ENCODE data around the gene INO80D.
"Not testable (repeated sequence)": the region's sequence is repeated elsewhere in the genome, so short reads cannot be mapped to it uniquely, and the experiment has no call there.

Gene INO80D

GRCh38 chr2:206108713-206109112 is 22.7 kb upstream of the INO80D start:
- H2BK15ac ChIP-seq (ENCODE audit: low read depth, poor library complexity, severe bottlenecking) = no peak overlapping the region
- DNase-seq = no peak
- H3K36me3 ChIP-seq (ENCODE audit: control insufficient read depth in 1 of 2, insufficient read depth in 2 of 2, low read depth in 1 of 2, low read length in 2 of 2) = peaks cover 0 to 3% of the 10 kb centered on the region in 2 experiments
- H3K18ac ChIP-seq (ENCODE audit: low read depth in 1 of 2, low read length in 2 of 2) = no peak overlapping the region
- no peak overlapping the region for H3K23ac ChIP-seq (ENCODE audit: low read length in 2 of 2)
- H3K9ac ChIP-seq (ENCODE audit: low read length) = no peak overlapping the region
- H2BK120ac ChIP-seq (ENCODE audit: low read depth, low read length) = no peak overlapping the region
- H2AFZ ChIP-seq (ENCODE audit: low read depth, low read length) = no peak overlapping the region
- H2AK5ac ChIP-seq (ENCODE audit: low read length, severe bottlenecking) = no peak overlapping the region
- H4K8ac ChIP-seq (ENCODE audit: low read length) = no peak overlapping the region
- no peak overlapping the region for H3K4ac ChIP-seq (ENCODE audit: low read depth in 1 of 2, low read length in 2 of 2)
- no peak overlapping the region for H3K27ac ChIP-seq (ENCODE audit: low read length, poor library complexity, severe bottlenecking)
- H3K79me1 ChIP-seq (replicated peaks; ENCODE audit: low read length, poor library complexity, severe bottlenecking) = no peaks in the 10 kb centered on the region
- no peak overlapping the region for H4K91ac ChIP-seq (ENCODE audit: low read length)
- 91% methylated on average over 6 of the region's 7 CpGs for WGBS
- H3K14ac ChIP-seq (ENCODE audit: low read length in 2 of 2) = no peak overlapping the region
- H2BK5ac ChIP-seq (ENCODE audit: low read depth, low read length, poor library complexity, severe bottlenecking) = no peak overlapping the region
- no peak overlapping the region for H3K4me2 ChIP-seq (ENCODE audit: low read length, poor library complexity, severe bottlenecking)
- H3K4me3 ChIP-seq (ENCODE audit: insufficient read depth in 1 of 2, low read depth in 1 of 2, low read length in 2 of 2) = no peak overlapping the region
- H3K27me3 ChIP-seq (ENCODE audit: control insufficient read depth in 1 of 2, insufficient read depth in 1 of 2, low read length in 2 of 2) = no peaks in the 10 kb centered on the region
- peaks cover 6% of the 10 kb centered on the region for H3K4me1 ChIP-seq (ENCODE audit: control insufficient read depth, insufficient read depth, low read depth, low read length)
- no peak overlapping the region for H2BK12ac ChIP-seq (ENCODE audit: low read length in 2 of 2)
- H3K9me3 ChIP-seq (ENCODE audit: control insufficient read depth, low read length) = peaks cover 3% of the 10 kb centered on the region

- Histone ChIP-seq H3K4me3 (ENCODE audit: insufficient read depth in 1 of 2, low read depth in 1 of 2, low read length in 2 of 2) (no peak overlapping the region), H3K9me3 (ENCODE audit: control insufficient read depth, low read length) (no peaks in the 10 kb centered on the region), H4K8ac (ENCODE audit: low read length) (no peak overlapping the region), H3K18ac (ENCODE audit: low read depth in 1 of 2, low read length in 2 of 2) (no peak overlapping the region), H3K4me2 (ENCODE audit: low read length, poor library complexity, severe bottlenecking) (no peak overlapping the region), H4K91ac (ENCODE audit: low read length) (no peak overlapping the region), H2BK120ac (ENCODE audit: low read depth, low read length) (no peak overlapping the region), H3K9ac (ENCODE audit: low read length) (no peak overlapping the region), H3K27me3 (ENCODE audit: control insufficient read depth in 1 of 2, insufficient read depth in 1 of 2, low read length in 2 of 2) (no peaks in the 10 kb centered on the region), H3K36me3 (ENCODE audit: control insufficient read depth in 1 of 2, insufficient read depth in 2 of 2, low read depth in 1 of 2, low read length in 2 of 2) (no peaks in the 10 kb centered on the region), H2AK5ac (ENCODE audit: low read length, severe bottlenecking) (no peak overlapping the region), H2BK12ac (ENCODE audit: low read length in 2 of 2) (no peak overlapping the region), H3K4ac (ENCODE audit: low read depth in 1 of 2, low read length in 2 of 2) (no peak overlapping the region), H3K14ac (ENCODE audit: low read length in 2 of 2) (no peak overlapping the region), H3K23ac (ENCODE audit: low read length in 2 of 2) (no peak overlapping the region), H3K27ac (ENCODE audit: low read length, poor library complexity, severe bottlenecking) (peak overlapping the region; percentile 54), H2AFZ (ENCODE audit: low read depth, low read length) (no peak overlapping the region), H2BK5ac (ENCODE audit: low read depth, low read length, poor library complexity, severe bottlenecking) (no peak overlapping the region), H2BK15ac (ENCODE audit: low read depth, poor library complexity, severe bottlenecking) (no peak overlapping the region), H3K4me1 (ENCODE audit: control insufficient read depth, insufficient read depth, low read depth, low read length) (peaks cover 6% of the 10 kb centered on the region), H3K79me1 (replicated peaks; ENCODE audit: low read length, poor library complexity, severe bottlenecking) (no peaks in the 10 kb centered on the region)
- no peak for DNase-seq
- 98% methylated on average over 5 of the region's 5 CpGs for WGBS
Measured at GRCh38 chr2:206105541-206105940, 19.6 kb upstream of the INO80D start.

GRCh38 chr2:206105038-206105437 is 19.1 kb upstream of the INO80D start:
- H2BK120ac ChIP-seq (ENCODE audit: low read depth, low read length) = no peak overlapping the region
- no peak overlapping the region for H2BK15ac ChIP-seq (ENCODE audit: low read depth, poor library complexity, severe bottlenecking)
- no peak overlapping the region for H4K91ac ChIP-seq (ENCODE audit: low read length)
- H2BK5ac ChIP-seq (ENCODE audit: low read depth, low read length, poor library complexity, severe bottlenecking) = no peak overlapping the region
- peak overlapping the region; percentile 41 for H3K27ac ChIP-seq (ENCODE audit: low read length, poor library complexity, severe bottlenecking)
- peak overlapping the region; percentile 41 for H4K8ac ChIP-seq (ENCODE audit: low read length)
- no peak overlapping the region for H3K14ac ChIP-seq (ENCODE audit: low read length in 2 of 2)
- H3K4me1 ChIP-seq (ENCODE audit: control insufficient read depth, insufficient read depth, low read depth, low read length) = peaks cover 6% of the 10 kb centered on the region
- no peak for DNase-seq
- H3K18ac ChIP-seq (ENCODE audit: low read depth in 1 of 2, low read length in 2 of 2) = no peak overlapping the region
- no peaks in the 10 kb centered on the region for H3K9me3 ChIP-seq (ENCODE audit: control insufficient read depth, low read length)
- no peak overlapping the region for H3K23ac ChIP-seq (ENCODE audit: low read length in 2 of 2)
- no peak overlapping the region for H2AFZ ChIP-seq (ENCODE audit: low read depth, low read length)
- no peak overlapping the region for H3K4me2 ChIP-seq (ENCODE audit: low read length, poor library complexity, severe bottlenecking)
- H2AK5ac ChIP-seq (ENCODE audit: low read length, severe bottlenecking) = no peak overlapping the region
- WGBS = 98% methylated on average over 4 of the region's 4 CpGs
- H3K4me3 ChIP-seq (ENCODE audit: insufficient read depth in 1 of 2, low read depth in 1 of 2, low read length in 2 of 2) = no peak overlapping the region
- no peak overlapping the region for H2BK12ac ChIP-seq (ENCODE audit: low read length in 2 of 2)
- H3K4ac ChIP-seq (ENCODE audit: low read depth in 1 of 2, low read length in 2 of 2) = no peak overlapping the region
- no peaks in the 10 kb centered on the region for H3K79me1 ChIP-seq (replicated peaks; ENCODE audit: low read length, poor library complexity, severe bottlenecking)
- no peaks in the 10 kb centered on the region for H3K36me3 ChIP-seq (ENCODE audit: control insufficient read depth in 1 of 2, insufficient read depth in 2 of 2, low read depth in 1 of 2, low read length in 2 of 2)
- H3K27me3 ChIP-seq (ENCODE audit: control insufficient read depth in 1 of 2, insufficient read depth in 1 of 2, low read length in 2 of 2) = no peaks in the 10 kb centered on the region
- no peak overlapping the region for H3K9ac ChIP-seq (ENCODE audit: low read length)

DNA sequence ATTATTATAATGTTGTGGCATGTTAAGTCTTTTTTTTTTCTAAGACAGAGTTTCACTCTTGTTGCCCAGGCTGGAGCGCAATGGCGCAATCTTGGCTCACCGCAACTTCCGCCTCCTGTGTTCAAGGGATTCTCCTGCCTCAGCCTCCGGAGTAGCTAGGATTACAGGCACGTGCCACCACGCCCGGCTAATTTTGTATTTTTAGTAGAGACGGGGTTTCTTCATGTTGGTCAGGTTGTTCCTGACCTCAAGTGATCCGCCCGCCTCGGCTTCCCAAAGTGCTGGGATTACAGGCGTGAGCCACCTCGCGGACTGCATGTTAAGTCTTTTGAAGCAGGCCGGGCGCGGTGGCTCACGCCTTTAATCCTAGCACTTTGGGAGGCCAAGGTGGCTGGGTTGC is 12.9 kb upstream of the INO80D start:
- H3K4me1 ChIP-seq (ENCODE audit: control insufficient read depth, insufficient read depth, low read depth, low read length); H3K27me3 ChIP-seq (ENCODE audit: control insufficient read depth in 1 of 2, insufficient read depth in 1 of 2, low read length in 2 of 2); H3K9ac ChIP-seq (ENCODE audit: low read length); H2AFZ ChIP-seq (ENCODE audit: low read depth, low read length); H3K36me3 ChIP-seq (ENCODE audit: control insufficient read depth in 1 of 2, insufficient read depth in 2 of 2, low read depth in 1 of 2, low read length in 2 of 2); H3K14ac ChIP-seq (ENCODE audit: low read length in 2 of 2); H2AK5ac ChIP-seq (ENCODE audit: low read length, severe bottlenecking); H2BK15ac ChIP-seq (ENCODE audit: low read depth, poor library complexity, severe bottlenecking); H3K27ac ChIP-seq (ENCODE audit: low read length, poor library complexity, severe bottlenecking); H3K4ac ChIP-seq (ENCODE audit: low read depth in 1 of 2, low read length in 2 of 2); H3K4me2 ChIP-seq (ENCODE audit: low read length, poor library complexity, severe bottlenecking); DNase-seq; H3K4me3 ChIP-seq (ENCODE audit: insufficient read depth in 1 of 2, low read depth in 1 of 2, low read length in 2 of 2); H3K18ac ChIP-seq (ENCODE audit: low read depth in 1 of 2, low read length in 2 of 2); H3K23ac ChIP-seq (ENCODE audit: low read length in 2 of 2); H4K8ac ChIP-seq (ENCODE audit: low read length); H2BK12ac ChIP-seq (ENCODE audit: low read length in 2 of 2); H4K91ac ChIP-seq (ENCODE audit: low read length); H3K79me1 ChIP-seq (replicated peaks; ENCODE audit: low read length, poor library complexity, severe bottlenecking); H2BK120ac ChIP-seq (ENCODE audit: low read depth, low read length); H2BK5ac ChIP-seq (ENCODE audit: low read depth, low read length, poor library complexity, severe bottlenecking); H3K9me3 ChIP-seq (ENCODE audit: control insufficient read depth, low read length): not testable (repeated sequence)
- 97% methylated on average over 19 of the region's 19 CpGs for WGBS

All from mesenchymal stem cell (in vitro differentiated cells and primary cell).